Aortic smooth muscle cell (primary cell): ENCODE results near the gene MROH9. TPM values are rescaled to one million over a fixed set of nuclear protein-coding genes. Genes with fewer than 3 reads are reported as not detected.

Experiments
- total RNA-seq: library from RNA; depleted of rRNA; stranded (reverse); fragments of >200 nt; gene quantifications from 2 replicates; pipeline ENCODE4 v1.2.3, GENCODE V29; 2014

Gene MROH9
- 0.06 and 0.13 TPM in 2 replicates for total RNA-seq

GRCh38 chr1:170935231-170935630, at the start of gene MROH9:
MROH9 (plus strand) TSS chr1:170935534; CDS start chr1:170945557, 10,023 bp downstream.

DNA sequence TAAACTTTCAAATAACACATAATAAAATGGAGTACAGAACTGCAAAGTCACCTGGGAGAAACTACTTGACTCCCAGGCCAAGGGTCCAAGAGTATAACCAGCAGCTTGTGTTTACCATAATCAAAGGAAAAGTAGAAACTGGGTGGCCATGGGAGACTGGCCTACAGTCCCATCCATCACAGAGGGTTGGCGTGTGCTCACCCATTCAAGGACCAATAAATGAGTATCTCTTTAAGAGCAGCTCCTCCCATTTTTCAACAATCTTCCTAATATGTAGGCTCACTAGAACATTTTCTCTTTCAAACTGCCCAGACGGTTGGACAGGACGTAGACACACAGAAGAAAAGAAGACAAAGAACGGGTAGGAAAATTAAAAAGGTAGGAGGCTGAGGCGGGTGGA, 155.3 kb downstream of the MROH9 start, which contains the start of gene FMO3:
Gene FMO3 (plus strand): TSS at position 302 of the 400 bp plus-strand sequence. CDS start 1,754 bp downstream, outside the sequence.

Other genes with a start within 250 kb of the MROH9 start
- 0.37 and 0.79 TPM in 2 replicates for gene FMO3, start 155.4 kb downstream of the MROH9 start, total RNA-seq
- gene FMO2, start 249.8 kb downstream of the MROH9 start, total RNA-seq: 0.13 and 0.62 TPM in 2 replicates